GM12801 (cell line): Measurements from ENCODE around the gene KRTAP1-5.
"Not testable (repeated sequence)": the region's sequence is repeated elsewhere in the genome, so short reads cannot be mapped to it uniquely, and the experiment has no call there.

ENCODE experiments used
- TF ChIP-seq, protein P1 (sequence below): IDR thresholded peaks from one replicate; pipeline ENCODE4 v1.5.1; 2011; ENCODE audit warnings: control low read depth; ENCODE audit not compliant: insufficient read length; ENCODE audit errors: extremely low read depth

KRTAP1-5 gene

DNA sequence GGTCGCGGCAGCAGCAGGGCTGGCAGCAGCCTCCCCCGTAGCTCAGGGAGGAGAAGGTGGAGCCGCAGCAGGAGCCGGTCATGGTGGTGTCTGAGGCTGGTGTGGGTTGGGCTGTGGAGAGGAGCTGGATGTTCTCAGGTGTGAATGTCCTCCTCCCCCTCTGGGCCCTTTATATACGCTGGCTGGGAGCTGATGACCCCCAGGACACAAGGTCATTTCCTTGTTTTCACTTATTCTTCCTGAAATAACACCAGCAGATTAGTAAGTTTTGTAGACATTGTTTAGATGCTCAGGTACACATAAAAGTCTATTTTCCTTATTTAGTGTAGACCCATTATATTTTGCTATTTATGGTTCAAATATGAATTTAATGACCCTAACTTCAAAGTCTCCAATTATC lies 28.1 kb upstream of the KRTAP1-5 start, which contains the start of gene KRTAP2-2:
TSS of gene KRTAP2-2 (minus strand) at position 101 of the 400 bp plus-strand sequence. CDS start at position 82, 19 bp downstream.
- TF ChIP-seq, protein P1, sequence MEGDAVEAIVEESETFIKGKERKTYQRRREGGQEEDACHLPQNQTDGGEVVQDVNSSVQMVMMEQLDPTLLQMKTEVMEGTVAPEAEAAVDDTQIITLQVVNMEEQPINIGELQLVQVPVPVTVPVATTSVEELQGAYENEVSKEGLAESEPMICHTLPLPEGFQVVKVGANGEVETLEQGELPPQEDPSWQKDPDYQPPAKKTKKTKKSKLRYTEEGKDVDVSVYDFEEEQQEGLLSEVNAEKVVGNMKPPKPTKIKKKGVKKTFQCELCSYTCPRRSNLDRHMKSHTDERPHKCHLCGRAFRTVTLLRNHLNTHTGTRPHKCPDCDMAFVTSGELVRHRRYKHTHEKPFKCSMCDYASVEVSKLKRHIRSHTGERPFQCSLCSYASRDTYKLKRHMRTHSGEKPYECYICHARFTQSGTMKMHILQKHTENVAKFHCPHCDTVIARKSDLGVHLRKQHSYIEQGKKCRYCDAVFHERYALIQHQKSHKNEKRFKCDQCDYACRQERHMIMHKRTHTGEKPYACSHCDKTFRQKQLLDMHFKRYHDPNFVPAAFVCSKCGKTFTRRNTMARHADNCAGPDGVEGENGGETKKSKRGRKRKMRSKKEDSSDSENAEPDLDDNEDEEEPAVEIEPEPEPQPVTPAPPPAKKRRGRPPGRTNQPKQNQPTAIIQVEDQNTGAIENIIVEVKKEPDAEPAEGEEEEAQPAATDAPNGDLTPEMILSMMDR = not testable (repeated sequence)

DNA sequence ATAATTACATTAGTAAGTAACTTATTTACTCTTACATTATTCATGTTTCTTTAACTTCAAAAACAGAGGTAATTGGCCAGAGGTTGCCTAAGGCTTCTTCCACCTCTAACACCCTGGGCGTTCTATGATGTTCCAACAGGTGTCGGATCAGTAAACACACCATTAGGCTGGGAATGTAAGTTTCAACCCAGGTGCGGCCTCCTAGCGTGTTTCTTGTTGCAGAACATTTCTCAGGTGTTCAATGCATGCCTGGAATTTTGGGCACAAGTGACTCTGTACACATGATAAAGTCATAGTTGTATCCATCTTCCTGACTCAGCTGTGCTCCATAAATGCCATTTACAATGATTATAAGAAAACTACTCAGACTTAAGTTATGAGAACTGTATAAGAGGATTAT lies 27.0 kb upstream of the KRTAP1-5 start:
- TF ChIP-seq, protein P1 = no peak

DNA sequence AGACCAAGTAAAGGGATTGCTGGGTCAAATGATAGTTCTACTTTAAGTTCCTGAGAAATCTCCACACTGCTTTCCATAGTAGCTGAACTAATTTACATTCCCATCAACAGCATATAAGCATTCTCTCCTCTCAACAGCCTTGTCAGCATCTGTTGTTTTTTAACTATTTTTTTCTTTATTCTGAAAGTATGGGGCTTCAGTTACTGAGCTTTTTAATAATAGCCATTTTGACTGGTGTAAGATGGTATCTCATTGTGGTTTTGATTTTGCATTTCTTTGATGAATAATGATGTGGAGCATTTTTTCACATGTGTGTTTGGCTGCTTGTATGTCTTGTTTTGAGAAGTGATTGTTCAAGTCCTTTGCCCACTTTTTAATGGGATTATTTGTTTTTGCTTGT lies 25.6 kb upstream of the KRTAP1-5 start:
- TF ChIP-seq, protein P1 = no peak

DNA sequence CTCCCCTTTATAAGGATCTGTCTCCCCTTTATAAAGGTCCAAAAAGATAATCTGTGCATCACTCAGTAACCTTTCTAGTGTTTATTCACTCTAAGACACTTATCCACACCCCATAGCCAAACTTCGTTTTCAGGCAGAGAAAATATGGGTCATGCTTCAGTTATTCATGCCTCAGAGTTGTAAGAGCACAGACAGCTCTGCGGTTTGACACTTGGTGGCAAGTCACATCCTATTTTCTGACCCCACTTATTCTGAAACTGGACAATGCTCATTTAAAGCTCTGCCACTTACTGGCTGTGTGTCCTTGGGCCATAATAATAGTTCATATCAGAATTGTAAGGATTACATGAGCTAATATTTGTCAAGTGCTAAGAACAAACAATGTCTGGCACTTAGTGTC lies 22.1 kb upstream of the KRTAP1-5 start:
- TF ChIP-seq, protein P1 = no peak

DNA sequence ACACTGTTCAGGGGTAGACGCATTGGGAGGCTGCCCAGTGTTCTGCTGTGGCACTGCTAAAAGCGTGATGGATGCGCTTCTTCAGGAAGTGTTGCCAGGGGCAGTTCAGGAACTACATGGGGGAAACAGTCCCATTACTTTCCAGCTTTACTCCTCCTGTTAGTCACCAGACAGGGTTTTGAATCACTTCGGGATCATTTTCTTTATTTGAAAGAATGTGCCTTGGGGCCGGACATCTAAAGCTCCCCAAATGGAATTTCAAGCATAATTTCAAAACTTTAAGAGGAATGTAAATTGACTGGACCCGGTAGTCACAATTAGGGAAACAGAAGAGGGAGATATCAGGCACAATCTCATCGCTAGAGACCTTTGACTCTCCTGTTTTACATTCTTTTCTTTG lies 21.4 kb upstream of the KRTAP1-5 start:
- TF ChIP-seq, protein P1 = no peak

DNA sequence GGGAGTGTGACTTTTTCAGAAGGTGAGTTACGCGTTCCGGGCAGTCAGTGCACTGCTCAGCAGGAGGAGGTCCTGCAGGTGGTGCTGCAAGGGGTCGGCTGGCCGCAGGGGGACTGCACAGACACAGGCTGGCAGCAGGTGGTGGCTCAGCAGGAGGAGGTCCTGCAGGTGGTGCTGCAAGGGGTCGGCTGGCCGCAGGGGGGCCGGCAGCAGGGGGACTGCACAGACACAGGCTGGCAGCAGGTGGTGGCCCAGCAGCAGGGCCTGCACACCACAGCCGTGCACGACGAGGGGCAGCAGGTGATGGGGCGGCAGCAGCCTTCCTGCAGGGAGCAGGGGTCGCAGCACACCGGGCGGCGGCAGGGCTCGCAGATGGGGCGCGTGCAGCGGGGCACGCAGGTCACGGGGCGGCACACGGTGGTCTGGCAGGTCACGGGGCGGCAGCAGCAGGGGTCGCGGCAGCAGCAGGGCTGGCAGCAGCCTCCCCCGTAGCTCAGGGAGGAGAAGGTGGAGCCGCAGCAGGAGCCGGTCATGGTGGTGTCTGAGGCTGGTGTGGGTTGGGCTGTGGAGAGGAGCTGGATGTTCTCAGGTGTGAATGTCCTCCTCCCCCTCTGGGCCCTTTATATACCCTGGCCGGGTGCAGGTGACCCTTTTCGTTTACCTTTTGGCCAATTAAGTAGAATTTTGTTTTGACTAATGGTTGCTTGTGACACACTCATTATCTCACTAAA lies 19.9 kb upstream of the KRTAP1-5 start, which contains the start of gene KRTAP2-1:
TSS of gene KRTAP2-1 (minus strand) at position 582 of the 731 bp plus-strand sequence. CDS start at position 533, 49 bp downstream.
- TF ChIP-seq, protein P1 = not testable (repeated sequence)

DNA sequence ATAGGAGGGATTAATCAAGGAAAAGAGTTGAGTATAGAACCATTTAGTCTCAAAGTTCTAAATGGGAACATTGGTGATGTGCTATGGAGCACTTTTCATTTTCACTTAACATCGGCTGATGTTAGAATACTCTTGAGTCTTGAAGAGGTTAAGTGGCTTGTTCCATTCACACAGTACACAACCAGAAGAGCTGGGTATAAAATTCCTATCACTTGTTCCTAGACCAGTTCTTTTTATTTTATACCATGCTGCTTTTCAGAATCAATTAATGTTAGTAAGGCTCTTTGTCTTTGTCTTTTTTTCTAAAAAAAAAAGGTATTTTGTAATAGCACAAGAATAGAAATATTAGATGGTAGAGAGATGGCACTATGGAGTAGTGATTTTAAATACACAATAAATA lies 15.9 kb upstream of the KRTAP1-5 start:
- TF ChIP-seq, protein P1 = no peak
